Right lobe of liver (tissue), 6 donors: Measurements from ENCODE around the gene MMS19. TPM values are rescaled to one million over a fixed set of nuclear protein-coding genes. Genes with fewer than 3 reads are reported as not detected.

Experiments
- ATAC-seq, 4 donors: fragments of 200-7000 bp; cut with Tn5 transposase; one replicate each; pipeline ENCODE4 v1.9.1; 2020; ENCODE audit warnings: mild to moderate bottlenecking in 4 of 4, moderate library complexity in 4 of 4
- DNase-seq, 3 donors: peaks; one replicate each; pipeline ENCODE4 v3.0.0-alpha.2; 2020
- H3K27ac ChIP-seq, 3 donors: fragments of 200-600 bp; one replicate each; pipeline ENCODE4 v1.8.0; 2022
- H3K27me3 ChIP-seq, 2 donors: fragments of 200-600 bp; one replicate each; pipeline ENCODE4 v1.8.0; 2022
- H3K36me3 ChIP-seq, 4 donors: fragments of 200-600 bp; sonication (generic) in 1 of 4; one replicate each; pipeline versions ENCODE4 v1.5.1 to v1.8.0; 2017 to 2022; ENCODE audit warnings: control low read depth in 1 of 4
- H3K4me1 ChIP-seq, 4 donors: fragments of 200-600 bp; sonication (generic) in 1 of 4; one replicate each; pipeline versions ENCODE4 v1.5.1 to v1.8.0; 2017 to 2022; ENCODE audit warnings: control low read depth in 1 of 4
- H3K4me3 ChIP-seq, 3 donors: fragments of 200-600 bp; one replicate each; pipeline ENCODE4 v1.8.0; 2022
- H3K9me3 ChIP-seq, 4 donors: fragments of 200-600 bp; sonication (generic) in 1 of 4; one replicate each; pipeline versions ENCODE4 v1.5.1 to v1.8.0; 2017 to 2022; ENCODE audit warnings: control low read depth in 1 of 4
- POLR2A ChIP-seq: fragments of 450-650 bp; IDR thresholded peaks from one replicate; pipeline ENCODE4 v1.6.1; 2017; ENCODE audit warnings: antibody characterized with exemption, mild to moderate bottlenecking
- WGBS: methylation state at CpG from one replicate; pipeline ENCODE4 v1.1.6; 2018; ENCODE audit warnings: low coverage, low lambda C conversion rate; ENCODE audit not compliant: insufficient coverage; ENCODE audit errors: missing lambda C conversion rate; 5-methylcytosine and 5-hydroxymethylcytosine counted together
- intact Hi-C, 2 donors: fragments of 100-400 bp; cut with DNase I; formaldehyde crosslinking; loops; one replicate each; pipeline versions ENCODE4 v1.11.2 to v1.14.1; 2022
- total RNA-seq, 6 experiments: library from RNA; depleted of rRNA in 2 of 6; stranded (reverse); fragments of >200 nt in 2 of 6; fragmentation: NEBNext Ultra II Directional in 3 of 6; extraction: Animal tissue kit (Norgen Biotek cat#: 25700) in 3 of 6; gene quantifications; one replicate each; pipeline versions ENCODE4 v1.1.0 to v1.2.4, GENCODE V29; 2016 to 2023
- TF ChIP-seq, protein P1 (sequence below), 4 donors: fragments of 200-600 bp in 3 of 4; fragments of 450-650 bp in 1 of 4; IDR thresholded peaks; one replicate each; pipeline versions ENCODE4 v1.5.1 to v1.8.0; 2016 to 2022; ENCODE audit warnings: antibody characterized with exemption in 4 of 4, mild to moderate bottlenecking in 2 of 4
- donor health status: DM: no; HTN: yes; CAD: no.
- donor health status: DM: no; HTN: no; CAD: no.
- donor health status: DM: no; HTN: no; CAD: no.
- donor health status: DM: no; HTN: yes; CAD: no.
- donor health status: DM: no; HTN: yes; CAD: no.

Gene MMS19
- total RNA-seq, 6 experiments from 2014 or later: 18.7 to 40.7 (median 20.3) TPM

DNA sequence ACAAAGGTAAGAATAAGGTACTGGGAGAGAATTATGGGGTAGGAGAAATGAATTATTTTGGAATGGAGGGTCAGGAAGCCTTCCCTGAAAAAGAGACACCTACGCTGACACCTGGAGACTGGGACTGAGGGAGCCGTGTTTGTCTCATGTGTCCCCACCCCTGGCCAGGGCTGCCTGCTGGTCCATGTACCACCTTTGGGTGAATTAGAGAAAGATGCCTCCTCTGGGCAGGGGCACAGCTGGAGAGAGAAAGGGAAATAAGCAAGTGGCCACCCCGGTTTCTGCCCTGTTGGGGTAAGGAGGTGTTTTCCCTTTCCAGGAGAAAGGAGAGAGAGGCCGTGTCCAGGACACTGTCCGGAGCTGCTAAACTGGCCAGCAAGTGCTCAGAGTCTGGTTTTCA, 22.3 kb upstream of the MMS19 start:
- intact Hi-C loops: no loop called here
- Histone ChIP-seq H3K27ac (no peak overlapping the region), H3K4me3 (no peak overlapping the region), H3K4me1 (peaks cover 0 to 5% (median 2%) of the 10 kb centered on the region in 4 donors), H3K9me3 (no peaks in the 10 kb centered on the region), H3K36me3 (no peaks in the 10 kb centered on the region), H3K27me3 (no peaks in the 10 kb centered on the region)
- TF ChIP-seq POLR2A: no peak
- TF ChIP-seq, protein P1, sequence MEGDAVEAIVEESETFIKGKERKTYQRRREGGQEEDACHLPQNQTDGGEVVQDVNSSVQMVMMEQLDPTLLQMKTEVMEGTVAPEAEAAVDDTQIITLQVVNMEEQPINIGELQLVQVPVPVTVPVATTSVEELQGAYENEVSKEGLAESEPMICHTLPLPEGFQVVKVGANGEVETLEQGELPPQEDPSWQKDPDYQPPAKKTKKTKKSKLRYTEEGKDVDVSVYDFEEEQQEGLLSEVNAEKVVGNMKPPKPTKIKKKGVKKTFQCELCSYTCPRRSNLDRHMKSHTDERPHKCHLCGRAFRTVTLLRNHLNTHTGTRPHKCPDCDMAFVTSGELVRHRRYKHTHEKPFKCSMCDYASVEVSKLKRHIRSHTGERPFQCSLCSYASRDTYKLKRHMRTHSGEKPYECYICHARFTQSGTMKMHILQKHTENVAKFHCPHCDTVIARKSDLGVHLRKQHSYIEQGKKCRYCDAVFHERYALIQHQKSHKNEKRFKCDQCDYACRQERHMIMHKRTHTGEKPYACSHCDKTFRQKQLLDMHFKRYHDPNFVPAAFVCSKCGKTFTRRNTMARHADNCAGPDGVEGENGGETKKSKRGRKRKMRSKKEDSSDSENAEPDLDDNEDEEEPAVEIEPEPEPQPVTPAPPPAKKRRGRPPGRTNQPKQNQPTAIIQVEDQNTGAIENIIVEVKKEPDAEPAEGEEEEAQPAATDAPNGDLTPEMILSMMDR (IDR thresholded peaks at IDR 0.05): no peak
- ATAC-seq: no peak
- no peak for DNase-seq
- WGBS: 80% methylated on average over 1 of the region's 5 CpGs

DNA sequence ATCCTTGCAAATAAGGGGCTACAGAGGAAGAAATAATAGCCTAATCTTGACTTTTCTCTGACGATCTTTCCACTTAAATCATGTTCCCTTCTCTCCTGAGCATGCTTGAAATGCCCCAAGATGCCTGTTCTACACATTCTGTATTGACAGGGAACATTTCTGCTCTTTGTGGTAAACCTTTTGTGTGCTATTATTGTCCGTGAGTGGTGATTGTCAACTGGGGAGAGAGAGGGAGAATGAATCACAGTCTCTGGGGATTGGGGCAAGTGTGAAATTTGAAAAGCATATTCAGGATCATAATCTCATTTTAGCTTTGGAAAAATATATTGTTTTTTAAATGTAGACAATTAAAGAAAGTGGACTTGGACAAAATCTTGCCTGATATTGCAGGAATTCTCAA, 21.1 kb upstream of the MMS19 start:
- Histone ChIP-seq H3K4me1 (peaks cover 0 to 10% (median 2%) of the 10 kb centered on the region in 4 donors), H3K27me3 (no peaks in the 10 kb centered on the region), H3K27ac (no peak overlapping the region), H3K36me3 (no peaks in the 10 kb centered on the region), H3K4me3 (no peak overlapping the region), H3K9me3 (no peaks in the 10 kb centered on the region)
- ATAC-seq (no peak), DNase-seq (no peak)
- WGBS: 44% methylated on average over 2 of the region's 2 CpGs
- no peak for TF ChIP-seq POLR2A
- TF ChIP-seq, protein P1 (IDR thresholded peaks at IDR 0.05): no peak
- intact Hi-C loops: no loop called here

DNA sequence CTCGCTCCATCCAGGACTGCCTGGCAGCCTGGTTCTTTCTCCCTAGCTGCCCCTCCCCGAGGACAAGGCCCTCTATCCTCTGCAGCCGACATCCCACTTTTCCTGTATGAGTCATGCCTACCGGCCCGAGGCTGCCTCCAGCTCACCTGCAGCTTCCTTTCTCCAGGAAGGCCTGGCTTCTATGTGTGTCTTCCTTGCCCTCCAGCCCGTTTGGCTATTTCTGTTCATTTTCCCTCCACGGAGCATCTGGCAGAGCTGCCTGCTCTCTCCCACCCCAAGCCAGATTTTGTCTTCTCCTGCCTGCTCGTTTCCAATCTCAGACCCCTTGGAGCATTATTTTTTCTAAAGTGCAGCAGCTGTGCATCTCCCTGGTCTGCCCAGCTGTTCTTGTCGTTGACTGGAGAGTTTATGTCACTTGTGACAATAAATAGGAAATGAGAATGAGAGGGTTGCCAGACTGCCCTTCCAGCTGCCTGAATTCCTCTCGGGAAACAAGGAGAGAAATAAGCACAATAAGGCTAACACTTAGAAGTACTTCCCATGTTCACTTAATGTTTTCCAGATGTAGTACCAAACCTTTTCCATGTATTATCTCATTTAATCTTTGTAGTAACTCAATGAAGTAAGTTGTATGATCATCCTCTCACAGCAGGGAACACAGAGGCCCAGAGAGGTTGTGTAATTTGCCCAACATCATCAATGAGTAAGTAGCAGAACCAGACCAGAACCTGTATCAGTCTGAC, 20.2 kb upstream of the MMS19 start:
- Histone ChIP-seq H3K36me3 (no peaks in the 10 kb centered on the region), H3K27ac (no peak overlapping the region), H3K4me3 (no peak overlapping the region), H3K9me3 (no peaks in the 10 kb centered on the region), H3K4me1 (peaks cover 0 to 10% (median 2%) of the 10 kb centered on the region in 4 donors), H3K27me3 (no peaks in the 10 kb centered on the region)
- intact Hi-C loops: no loop called here
- DNase-seq (no peak), ATAC-seq (peak in 1 of 4 donors; percentile 10)
- 37% methylated on average over 6 of the region's 10 CpGs for WGBS
- TF ChIP-seq, protein P1 (IDR thresholded peaks at IDR 0.05): no peak
- TF ChIP-seq POLR2A: no peak

DNA sequence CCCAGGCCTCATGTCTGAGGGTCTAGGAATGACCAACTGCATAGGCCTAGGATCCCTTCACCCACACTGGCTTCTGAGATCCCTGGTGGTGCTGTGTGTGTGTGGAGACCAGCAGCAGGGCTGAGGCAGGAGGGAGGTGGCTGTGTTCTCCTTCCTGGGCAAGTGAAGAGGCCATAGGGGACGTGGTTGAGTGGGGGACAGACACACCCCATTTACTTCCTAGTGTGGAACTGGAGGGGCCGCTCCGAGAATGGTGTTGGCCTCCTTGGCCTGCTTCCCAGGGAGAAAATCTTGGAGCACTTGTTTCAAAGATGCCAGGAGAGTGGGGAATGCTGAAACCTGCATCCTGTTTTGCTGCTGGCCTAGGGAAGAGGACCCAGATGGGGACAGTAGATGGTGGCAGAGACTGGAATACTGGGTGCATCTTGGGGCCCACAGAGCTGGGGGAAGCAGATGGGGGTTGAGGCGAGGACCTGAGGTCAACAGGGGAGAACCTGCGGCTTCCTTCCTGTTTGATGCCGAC, 19.6 kb upstream of the MMS19 start:
- ATAC-seq (no peak), DNase-seq (no peak)
- no peaks in the 10 kb centered on the region for H3K9me3 ChIP-seq
- H3K27me3 ChIP-seq: no peaks in the 10 kb centered on the region
- H3K27ac ChIP-seq: no peak overlapping the region
- no CpG with 5 or more reads among the region's 6 CpGs for WGBS
- TF ChIP-seq, protein P1 (IDR thresholded peaks at IDR 0.05): no peak
- peaks cover 0 to 10% (median 2%) of the 10 kb centered on the region in 4 donors for H3K4me1 ChIP-seq
- no peak overlapping the region for H3K4me3 ChIP-seq
- intact Hi-C loops: no loop called here
- no peaks in the 10 kb centered on the region for H3K36me3 ChIP-seq
